Mesendoderm (in vitro differentiated cells): ENCODE measurements around the gene S100A10.

Experiments used
- DNase-seq: peaks from one replicate; pipeline ENCODE4 v3.0.0; 2013
- H2AK5ac ChIP-seq: 2 replicates; pipeline ENCODE4 v1.6.1; 2013; ENCODE audit warnings: low read length, inconsistent platforms
- H2BK120ac ChIP-seq: 2 replicates; pipeline ENCODE4 v1.6.1; 2013; ENCODE audit warnings: low read depth, mild to moderate bottlenecking, low read length, moderate library complexity, mixed read lengths
- H2BK15ac ChIP-seq: replicated peaks from 2 replicates; pipeline ENCODE4 v1.6.1; 2013; ENCODE audit warnings: low read depth, mild to moderate bottlenecking, moderate library complexity
- H2BK5ac ChIP-seq: 2 replicates; pipeline ENCODE4 v1.6.1; 2013; ENCODE audit warnings: low read length, inconsistent platforms
- H3K18ac ChIP-seq: 2 replicates; pipeline ENCODE4 v1.6.1; 2013; ENCODE audit warnings: mild to moderate bottlenecking, low read length, mixed read lengths
- H3K23ac ChIP-seq: one replicate; pipeline ENCODE4 v1.6.1; 2013; ENCODE audit warnings: low read length
- H3K27ac ChIP-seq: 2 replicates; pipeline ENCODE4 v1.5.1; 2013; ENCODE audit warnings: low read depth, mild to moderate bottlenecking, inconsistent platforms, low read length, moderate library complexity
- H3K27me3 ChIP-seq: 2 replicates; pipeline ENCODE4 v1.6.1; 2013; ENCODE audit warnings: low read length, control low read depth, mild to moderate bottlenecking, inconsistent platforms; ENCODE audit not compliant: insufficient read depth, poor library complexity
- H3K36me3 ChIP-seq: 2 replicates; pipeline ENCODE4 v1.6.1; 2013; ENCODE audit warnings: low read length, inconsistent platforms; ENCODE audit not compliant: control insufficient read depth, insufficient read depth
- H3K4ac ChIP-seq: one replicate; pipeline ENCODE4 v1.6.1; 2013; ENCODE audit warnings: low read depth, mild to moderate bottlenecking, low read length, moderate library complexity
- H3K4me1 ChIP-seq: 2 replicates; pipeline ENCODE4 v1.6.1; 2013; ENCODE audit warnings: low read depth, low read length, inconsistent platforms; ENCODE audit not compliant: control insufficient read depth
- H3K4me2 ChIP-seq: 2 replicates; pipeline ENCODE4 v1.6.1; 2013; ENCODE audit warnings: low read length
- H3K4me3 ChIP-seq: 2 replicates; pipeline ENCODE4 v1.5.1; 2013; ENCODE audit warnings: mild to moderate bottlenecking, low read length
- H3K56ac ChIP-seq: one replicate; pipeline ENCODE4 v1.6.1; 2013; ENCODE audit warnings: low read length
- H3K79me1 ChIP-seq: 2 replicates; pipeline ENCODE4 v1.6.1; 2013; ENCODE audit warnings: low read length, inconsistent platforms
- H3K79me2 ChIP-seq: 2 replicates; pipeline ENCODE4 v1.6.1; 2013; ENCODE audit warnings: mild to moderate bottlenecking, low read length; ENCODE audit not compliant: control insufficient read depth, insufficient read depth
- H3K9ac ChIP-seq: 2 replicates; pipeline ENCODE4 v1.6.1; 2013; ENCODE audit warnings: low read length, inconsistent platforms
- H4K5ac ChIP-seq: one replicate; pipeline ENCODE4 v1.6.1; 2013; ENCODE audit warnings: low read length
- H4K8ac ChIP-seq: one replicate; pipeline ENCODE4 v1.6.1; 2013; ENCODE audit warnings: low read depth, mild to moderate bottlenecking, control low read depth, low read length, moderate library complexity
- WGBS: extraction: QIAGEN DNeasy Blood & Tissue Kit; methylation state at CpG from one replicate; pipeline ENCODE4 v1.1.7; 2013; ENCODE audit warnings: low lambda C conversion rate, missing lambda C conversion rate; ENCODE audit not compliant: insufficient coverage; ENCODE audit errors: extremely low coverage; 5-methylcytosine and 5-hydroxymethylcytosine counted together

S100A10 gene

DNA sequence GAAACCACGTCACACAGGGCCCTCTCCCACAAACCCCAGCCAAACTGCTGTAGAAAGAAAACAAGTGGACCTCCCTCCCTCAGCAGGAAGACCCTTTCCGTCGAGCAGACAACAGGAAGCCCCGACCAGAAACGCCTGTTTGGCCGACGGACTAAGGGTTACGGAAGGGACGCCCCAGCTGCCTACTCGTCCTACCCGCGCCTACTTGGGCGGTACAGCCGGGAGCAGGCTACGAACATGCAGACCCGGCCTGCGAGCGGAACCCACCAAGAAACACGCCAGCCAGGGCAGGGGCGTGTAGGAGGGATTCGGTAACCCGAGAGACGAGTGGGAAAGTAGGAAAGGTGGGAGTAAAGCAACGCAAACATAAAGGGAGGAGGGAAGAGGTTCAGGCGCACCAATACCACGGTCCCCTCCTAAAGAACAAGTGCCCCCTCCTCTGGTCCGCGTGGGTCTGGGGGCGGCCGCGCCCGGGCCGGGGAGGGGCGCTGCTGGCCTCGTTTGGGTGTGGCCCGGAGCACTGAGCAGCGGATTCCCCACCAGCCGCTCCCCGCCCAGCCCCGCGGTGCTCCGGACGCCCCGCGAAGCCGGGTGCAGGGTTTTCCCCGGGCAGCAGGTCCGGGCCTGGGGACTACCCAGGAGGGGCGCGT, 450 bp downstream of the S100A10 start:
- WGBS, result no CpG with 5 or more reads among the region's 50 CpGs
- peak; percentile 80 for DNase-seq
- H3K4me3 ChIP-seq, result peak overlapping the region; percentile 78
- H2BK5ac ChIP-seq, result peak overlapping the region; percentile 83
- no peak overlapping the region for H2AK5ac ChIP-seq
- H3K79me1 ChIP-seq, result peaks cover 2% of the 10 kb centered on the region
- no peaks in the 10 kb centered on the region for H3K36me3 ChIP-seq
- H3K27me3 ChIP-seq, result no peaks in the 10 kb centered on the region
- H3K79me2 ChIP-seq, result peaks cover 31% of the 10 kb centered on the region
- peak overlapping the region; percentile 95 for H3K9ac ChIP-seq
- peak overlapping the region; percentile 76 for H3K4me2 ChIP-seq
- no peak overlapping the region for H2BK15ac ChIP-seq
- H3K4ac ChIP-seq, result peak overlapping the region; percentile 85
- H3K18ac ChIP-seq, result peak overlapping the region; percentile 70
- peaks cover 12% of the 10 kb centered on the region for H3K4me1 ChIP-seq
- no peak overlapping the region for H2BK120ac ChIP-seq
- H4K8ac ChIP-seq, result peak overlapping the region; percentile 90
- peak overlapping the region; percentile 57 for H3K27ac ChIP-seq
- peak overlapping the region; percentile 98 for H3K56ac ChIP-seq
- H4K5ac ChIP-seq, result no peak overlapping the region
- peak overlapping the region; percentile 11 for H3K23ac ChIP-seq

- Histone ChIP-seq H3K36me3 (no peaks in the 10 kb centered on the region), H3K4ac (peak overlapping the region; percentile 85), H2BK120ac (no peak overlapping the region), H3K18ac (peak overlapping the region; percentile 70), H4K8ac (no peak overlapping the region), H3K4me3 (peak overlapping the region; percentile 78), H2BK15ac (no peak overlapping the region), H3K79me2 (peaks cover 31% of the 10 kb centered on the region), H3K9ac (peak overlapping the region; percentile 95), H2AK5ac (no peak overlapping the region), H3K27me3 (no peaks in the 10 kb centered on the region), H4K5ac (no peak overlapping the region), H3K4me2 (peak overlapping the region; percentile 76), H2BK5ac (peak overlapping the region; percentile 39), H3K23ac (no peak overlapping the region), H3K4me1 (peaks cover 12% of the 10 kb centered on the region), H3K27ac (peak overlapping the region; percentile 57), H3K79me1 (peaks cover 2% of the 10 kb centered on the region), H3K56ac (peak overlapping the region; percentile 98)
- no CpG with 5 or more reads among the region's 21 CpGs for WGBS
- peak; percentile 91 for DNase-seq
Observed at GRCh38 chr1:151992303-151993083, 1.2 kb downstream of the S100A10 start.

- Histone ChIP-seq H3K23ac (no peak overlapping the region), H3K79me1 (peaks cover 2% of the 10 kb centered on the region), H2BK120ac (no peak overlapping the region), H2BK5ac (no peak overlapping the region), H3K4me2 (peak overlapping the region; percentile 76), H2BK15ac (no peak overlapping the region), H3K4me1 (peaks cover 12% of the 10 kb centered on the region), H4K8ac (no peak overlapping the region), H3K27me3 (no peaks in the 10 kb centered on the region), H2AK5ac (no peak overlapping the region), H3K18ac (peak overlapping the region; percentile 40), H3K36me3 (no peaks in the 10 kb centered on the region), H3K56ac (peak overlapping the region; percentile 98), H3K79me2 (peaks cover 31% of the 10 kb centered on the region), H3K4ac (no peak overlapping the region), H4K5ac (no peak overlapping the region), H3K4me3 (peak overlapping the region; percentile 10), H3K27ac (peak overlapping the region; percentile 10), H3K9ac (peak overlapping the region; percentile 95)
- no peak for DNase-seq
- no CpG with 5 or more reads among the region's 6 CpGs for WGBS
Observed at GRCh38 chr1:151991663-151992302, 1.9 kb downstream of the S100A10 start.

DNA sequence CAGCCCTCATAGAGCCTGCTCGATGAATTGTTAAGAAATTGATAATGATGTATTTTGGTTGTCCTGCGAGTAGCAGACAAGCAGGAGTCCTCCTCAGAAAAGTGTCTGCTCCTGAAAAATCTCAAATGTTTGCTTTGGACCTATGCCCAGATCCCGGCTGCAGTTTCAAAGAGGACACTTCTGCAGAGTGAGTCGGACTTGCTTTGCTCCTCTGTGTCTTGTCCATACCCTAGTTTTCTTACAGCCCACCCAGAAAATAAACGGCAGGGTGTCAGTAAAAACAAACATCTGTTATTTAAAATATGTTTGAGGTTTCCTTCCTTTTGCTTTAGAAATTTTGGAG, 2.8 kb downstream of the S100A10 start:
- Histone ChIP-seq H3K79me1 (peaks cover 2% of the 10 kb centered on the region), H3K4ac (no peak overlapping the region), H4K8ac (no peak overlapping the region), H3K9ac (no peak overlapping the region), H4K5ac (no peak overlapping the region), H2BK120ac (no peak overlapping the region), H2AK5ac (no peak overlapping the region), H3K36me3 (no peaks in the 10 kb centered on the region), H3K27me3 (no peaks in the 10 kb centered on the region), H3K56ac (no peak overlapping the region), H3K79me2 (peaks cover 31% of the 10 kb centered on the region), H3K18ac (no peak overlapping the region), H3K4me3 (no peak overlapping the region), H2BK15ac (no peak overlapping the region), H3K4me1 (peaks cover 13% of the 10 kb centered on the region), H3K4me2 (no peak overlapping the region), H3K27ac (no peak overlapping the region), H3K23ac (no peak overlapping the region), H2BK5ac (no peak overlapping the region)
- DNase-seq, result no peak
- WGBS, result no CpG with 5 or more reads among the region's 5 CpGs

DNA sequence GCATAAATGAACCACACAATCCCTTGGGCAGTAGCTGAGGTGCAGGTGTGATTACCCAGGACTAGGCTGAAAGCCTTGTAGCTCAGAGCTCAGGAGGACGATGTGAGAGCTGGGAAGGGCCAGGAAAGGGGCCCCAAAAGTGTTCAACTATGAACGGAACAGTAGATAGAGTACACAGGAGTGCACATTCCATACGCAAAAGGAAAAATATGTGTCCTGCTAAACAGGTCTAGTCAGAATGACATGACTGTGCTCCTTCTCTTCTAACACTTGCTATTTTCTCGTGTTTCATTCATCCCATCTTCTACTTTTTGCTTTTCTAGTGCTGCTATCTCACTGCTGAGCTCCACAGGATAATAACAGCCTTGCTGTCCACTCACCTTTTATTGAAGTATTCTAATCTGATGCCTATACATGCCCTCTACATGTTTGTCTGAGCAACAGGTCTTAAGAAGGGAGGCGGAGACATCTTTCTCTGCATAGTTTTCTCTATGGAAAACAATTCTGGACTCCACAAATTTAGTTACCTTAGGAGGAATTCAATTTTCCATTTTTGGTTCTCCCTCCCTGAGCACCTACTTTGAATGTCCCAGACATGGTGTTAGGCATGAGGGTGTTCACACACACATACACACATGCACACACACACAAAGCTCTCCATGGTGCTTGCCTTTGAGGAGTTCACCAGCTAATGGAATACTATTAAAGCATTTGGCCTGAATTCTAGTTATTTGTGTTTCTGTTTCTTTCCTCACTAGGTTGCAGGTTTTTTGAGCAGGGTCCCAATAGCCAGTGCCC, 3.4 kb downstream of the S100A10 start:
- no CpG with 5 or more reads among the region's 5 CpGs for WGBS
- Histone ChIP-seq H4K5ac (no peak overlapping the region), H3K27ac (no peak overlapping the region), H3K27me3 (no peaks in the 10 kb centered on the region), H3K4ac (no peak overlapping the region), H3K4me2 (no peak overlapping the region), H4K8ac (no peak overlapping the region), H3K56ac (no peak overlapping the region), H2BK120ac (no peak overlapping the region), H3K23ac (no peak overlapping the region), H2AK5ac (no peak overlapping the region), H3K36me3 (peaks cover 2% of the 10 kb centered on the region), H3K4me1 (peaks cover 13% of the 10 kb centered on the region), H2BK5ac (no peak overlapping the region), H3K9ac (no peak overlapping the region), H3K79me2 (peaks cover 31% of the 10 kb centered on the region), H3K18ac (no peak overlapping the region), H2BK15ac (no peak overlapping the region), H3K79me1 (peaks cover 2% of the 10 kb centered on the region), H3K4me3 (no peak overlapping the region)
- no peak for DNase-seq
